ENCODE measurements around the gene UQCRFS1.

The UQCRFS1 gene

DNA sequence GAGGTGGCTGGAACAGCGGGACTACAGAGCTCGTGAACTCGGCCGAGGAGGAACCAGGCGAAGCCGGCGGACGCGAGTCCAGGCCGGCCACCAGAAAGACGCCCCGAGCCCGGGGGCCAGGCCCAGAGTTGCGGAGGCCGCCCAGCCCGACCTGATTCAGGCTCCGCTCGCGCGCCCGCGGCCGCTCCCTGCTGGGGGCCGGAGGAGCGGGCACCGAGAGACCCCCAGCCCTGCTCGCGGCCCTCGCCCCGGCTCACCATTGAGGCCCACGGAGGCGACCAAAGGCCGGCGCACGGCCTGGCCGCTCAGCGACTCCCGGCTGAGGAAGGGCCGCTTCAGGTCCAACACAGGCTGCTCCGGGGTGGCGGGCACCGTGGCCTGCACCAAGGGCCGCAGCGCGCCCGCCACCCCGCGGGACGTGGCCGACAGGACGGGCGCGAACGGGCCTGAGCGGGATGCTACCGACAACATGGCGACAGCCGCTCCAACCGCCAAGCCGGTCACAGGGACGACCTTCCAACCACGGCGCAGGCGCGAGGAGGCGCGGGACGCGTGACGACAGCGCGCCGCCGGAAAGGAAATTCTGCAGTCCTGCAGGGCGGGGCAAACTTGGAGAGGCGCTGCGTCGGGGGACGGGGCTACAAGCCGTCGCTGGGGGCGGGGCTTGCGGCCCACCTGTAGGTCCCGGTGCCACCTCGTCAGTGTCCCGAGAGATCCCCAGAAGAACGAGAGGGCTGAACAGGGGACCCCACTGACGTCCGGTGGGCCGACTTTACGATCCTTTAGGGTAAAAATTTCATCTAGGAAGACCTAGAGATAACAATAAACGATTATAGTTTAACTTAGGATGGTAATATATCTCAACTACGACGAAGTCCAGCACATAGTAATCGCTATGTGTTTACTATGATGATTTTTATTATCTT, at the start of gene UQCRFS1:
Gene UQCRFS1 (minus strand): TSS at position 504 of the 926 bp plus-strand sequence. CDS start 33 bp downstream, at position 471.
- no peak for TF ChIP-seq ZFX (IDR thresholded peaks at IDR 0.05; ENCODE audit: borderline replicate concordance)
- no peak for TF ChIP-seq CTCF (IDR thresholded peaks at IDR 0.05)
- H3K27ac ChIP-seq, result peak within 1 kb of the TSS; percentile 83

DNA sequence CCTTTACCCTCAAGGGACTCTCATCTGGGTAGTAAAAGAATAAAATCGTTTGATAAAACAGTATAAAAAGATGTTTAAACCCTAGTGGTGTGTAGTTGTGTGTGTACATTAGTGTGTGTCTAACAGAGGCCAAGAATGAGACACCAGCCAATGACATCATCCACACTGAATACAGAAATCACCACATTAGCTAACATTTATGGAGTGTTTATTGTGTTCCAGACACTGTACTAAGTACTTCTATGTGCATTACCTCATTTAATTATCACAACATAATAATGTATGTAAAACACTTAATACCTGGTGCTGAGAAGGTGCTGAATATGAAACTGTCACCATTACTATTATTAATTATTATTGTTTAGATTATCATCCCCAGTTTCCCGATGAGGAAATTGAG, 49.1 kb upstream of the UQCRFS1 start:
- TF ChIP-seq CTCF (IDR thresholded peaks at IDR 0.05) (no peak), ZFX (IDR thresholded peaks at IDR 0.05; ENCODE audit: borderline replicate concordance) (no peak)

DNA sequence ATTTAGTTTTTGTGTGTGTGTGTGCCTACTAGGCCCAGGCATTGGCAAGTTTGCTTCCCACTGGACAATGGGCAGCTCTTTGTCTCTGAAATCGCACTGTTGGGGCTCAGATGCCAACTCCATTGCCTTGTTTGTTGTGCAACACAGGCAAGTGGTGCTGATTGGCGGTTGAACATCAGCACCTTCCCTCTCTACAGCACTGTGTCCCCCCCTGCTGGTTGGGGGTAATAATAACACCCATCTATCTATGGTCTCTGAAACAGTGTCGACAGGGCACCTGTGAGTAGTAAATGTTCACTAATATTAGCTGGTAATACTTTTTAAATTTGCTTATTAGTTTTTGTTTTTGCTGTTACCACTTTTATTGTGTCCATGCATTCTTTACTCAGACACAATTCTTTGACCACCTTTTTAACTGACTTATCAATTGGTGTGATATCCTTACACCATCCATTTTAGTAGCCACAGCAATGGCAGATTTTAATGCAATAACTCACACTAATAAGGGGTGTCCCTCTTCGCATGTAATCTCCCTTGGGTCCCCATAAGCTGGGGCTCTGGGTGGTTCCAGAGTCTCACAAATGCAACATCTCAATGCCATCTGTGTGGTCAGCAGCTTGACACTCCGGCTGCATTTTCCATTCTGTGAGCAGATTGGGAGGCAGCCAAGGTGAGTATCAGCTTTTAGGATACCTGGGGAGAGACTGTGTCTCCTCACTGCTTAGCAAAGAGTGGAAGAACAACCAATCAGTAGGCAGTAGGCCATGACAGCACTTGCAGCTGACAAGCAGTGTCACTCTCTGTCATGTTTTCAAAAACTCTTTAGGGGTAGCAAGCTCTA, 47.7 kb upstream of the UQCRFS1 start:
- H3K27ac ChIP-seq, result no peak overlapping the region
- TF ChIP-seq ZFX (IDR thresholded peaks at IDR 0.05; ENCODE audit: borderline replicate concordance), result no peak
- peak; percentile 80 for TF ChIP-seq CTCF (IDR thresholded peaks at IDR 0.05)

More for the DNA sequence above, 49.1 kb upstream of the UQCRFS1 start:
- no peak overlapping the region for H3K27ac ChIP-seq

DNA sequence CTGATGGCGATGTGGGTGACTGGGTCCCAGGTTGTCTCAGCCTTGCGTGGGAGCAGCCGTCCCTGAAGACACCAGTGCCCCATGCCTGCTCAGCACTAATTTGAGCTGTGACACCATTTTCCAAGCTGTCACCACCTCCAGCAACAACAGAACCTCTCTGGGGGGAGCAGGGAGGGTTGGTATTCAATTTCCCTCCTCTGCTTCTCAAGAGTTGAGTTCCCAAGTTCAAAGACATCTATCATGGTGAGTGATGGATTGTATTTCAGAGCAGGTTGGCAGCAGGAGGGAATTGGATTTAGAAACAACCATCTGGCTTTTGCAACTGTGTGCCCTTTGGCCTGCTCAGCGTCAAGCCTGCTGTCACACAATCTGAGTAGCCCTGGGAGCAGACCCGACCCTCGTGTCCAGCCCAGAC, 46.9 kb upstream of the UQCRFS1 start:
- no peak overlapping the region for H3K27ac ChIP-seq
- no peak for TF ChIP-seq CTCF (IDR thresholded peaks at IDR 0.05)
- TF ChIP-seq ZFX (IDR thresholded peaks at IDR 0.05; ENCODE audit: borderline replicate concordance), result no peak

DNA sequence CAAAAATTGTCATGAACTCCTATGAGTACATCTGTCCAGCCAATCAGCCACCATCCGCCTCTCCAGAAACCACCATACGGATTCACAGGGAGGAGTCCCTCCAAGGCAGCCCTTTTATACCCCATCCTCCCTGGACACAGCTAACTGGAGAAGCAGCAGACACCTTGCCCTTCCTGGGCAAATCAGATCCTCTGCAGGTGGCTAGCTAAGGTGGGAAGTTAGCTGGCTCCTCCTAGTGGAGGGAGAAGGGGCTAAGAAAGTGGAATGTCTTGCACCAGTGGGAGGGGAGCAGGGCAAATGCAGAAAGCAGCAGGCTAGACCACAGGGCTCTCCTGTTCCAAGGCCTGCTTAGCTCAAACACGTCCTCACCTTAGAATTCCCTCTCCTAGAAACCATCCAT, 46.2 kb upstream of the UQCRFS1 start:
- no peak for TF ChIP-seq ZFX (IDR thresholded peaks at IDR 0.05; ENCODE audit: borderline replicate concordance)
- TF ChIP-seq CTCF (IDR thresholded peaks at IDR 0.05), result peak; percentile 33
- no peak overlapping the region for H3K27ac ChIP-seq

DNA sequence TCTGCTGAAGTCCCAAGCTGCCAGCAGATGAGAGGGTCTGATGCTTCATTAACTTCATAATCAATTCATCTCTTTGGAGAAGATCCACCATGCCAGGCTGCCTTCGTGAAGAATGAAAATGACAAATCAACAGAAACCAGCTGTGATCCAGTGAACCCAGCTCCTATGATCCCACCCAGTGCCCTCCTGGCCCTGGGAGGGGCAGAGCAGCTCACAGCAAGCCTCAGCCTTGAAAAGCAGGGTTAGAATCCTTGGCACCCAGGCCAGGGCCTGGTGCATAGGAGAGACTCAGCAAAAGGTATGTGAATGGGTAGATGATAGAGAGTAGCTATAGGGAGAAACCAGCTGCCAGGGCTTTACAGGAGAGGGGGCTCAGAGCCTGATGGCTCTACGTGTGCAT, 43.6 kb upstream of the UQCRFS1 start:
- H3K27ac ChIP-seq, result no peak overlapping the region
- TF ChIP-seq CTCF (IDR thresholded peaks at IDR 0.05), result no peak
- no peak for TF ChIP-seq ZFX (IDR thresholded peaks at IDR 0.05; ENCODE audit: borderline replicate concordance)

Measured in 22Rv1 (cell line).